Stimulated activated CD4-positive, alpha-beta T cell treated with anti-CD3 and anti-CD28 coated beads, Interleukin-4, amount 100 ng/mL, for 4 hours (primary cell): ENCODE results near the gene CHP1.
"Not testable (repeated sequence)": the region's sequence is repeated elsewhere in the genome, so short reads cannot be mapped to it uniquely, and the experiment has no call there.

Experiments used
- DNase-seq, 2 experiments: peaks; one replicate each; pipeline ENCODE4 v3.0.0-alpha.2; 2020

The CHP1 gene

DNA sequence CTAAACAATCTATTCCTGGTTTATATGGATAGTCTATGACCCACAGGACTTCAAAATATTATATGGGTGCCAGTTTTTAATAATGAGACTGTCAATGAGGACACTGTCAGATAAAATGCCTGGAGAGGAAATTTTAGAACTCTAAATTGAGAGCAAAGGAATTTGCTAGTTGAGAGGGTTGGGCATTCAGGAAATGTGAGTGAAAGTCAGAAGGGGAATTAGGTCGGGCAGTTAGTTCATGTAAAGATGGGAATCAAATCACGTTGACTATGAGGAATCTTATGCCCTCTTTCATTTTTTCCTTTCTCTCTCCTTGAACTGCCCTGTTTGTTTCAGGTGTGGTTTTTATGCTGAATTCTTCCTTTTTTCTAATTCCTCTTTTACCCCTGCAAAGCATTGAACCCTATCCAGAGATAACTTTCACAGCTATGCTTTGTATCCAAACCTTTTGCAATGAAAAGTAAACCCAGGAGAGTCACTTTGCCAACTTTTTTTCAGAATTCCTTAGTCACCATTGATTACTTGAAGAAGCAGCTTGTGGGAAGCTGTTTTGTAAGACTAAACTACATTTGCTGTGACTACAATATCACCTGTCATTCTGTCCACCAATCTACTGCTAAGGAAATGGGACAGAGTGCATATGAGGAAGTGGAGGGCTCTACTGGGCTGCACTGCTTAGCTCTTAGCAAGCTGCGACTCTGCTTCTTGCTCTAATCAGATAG lies 27.8 kb downstream of the CHP1 start:
- no peak for DNase-seq

- no peak for DNase-seq
These were observed 28.6 kb downstream of the CHP1 start for GRCh38 chr15:41259546-41260189.

DNA sequence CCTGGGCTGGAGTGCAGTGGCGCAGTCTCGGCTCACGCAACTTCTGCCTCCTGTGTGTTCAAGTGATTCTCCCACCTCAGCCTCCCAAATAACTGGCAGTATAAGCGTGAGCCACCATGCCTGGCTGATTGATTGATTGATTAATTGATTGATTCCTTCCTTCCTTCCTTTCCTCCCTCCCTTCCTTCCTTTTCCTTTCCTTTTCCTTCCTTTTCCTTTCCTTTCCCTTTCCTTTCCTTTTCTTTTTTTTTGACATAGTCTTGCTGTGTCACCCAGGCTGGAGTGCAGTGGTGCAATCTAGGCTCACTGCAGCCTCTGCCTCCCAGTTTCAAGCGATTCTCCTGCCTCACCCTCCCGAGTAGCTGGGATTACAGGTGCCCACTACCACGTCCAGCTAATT lies 29.9 kb downstream of the CHP1 start:
- not testable (repeated sequence) for DNase-seq

GRCh38 chr15:41262571-41262970 lies 31.5 kb downstream of the CHP1 start:
- no peak for DNase-seq

DNA sequence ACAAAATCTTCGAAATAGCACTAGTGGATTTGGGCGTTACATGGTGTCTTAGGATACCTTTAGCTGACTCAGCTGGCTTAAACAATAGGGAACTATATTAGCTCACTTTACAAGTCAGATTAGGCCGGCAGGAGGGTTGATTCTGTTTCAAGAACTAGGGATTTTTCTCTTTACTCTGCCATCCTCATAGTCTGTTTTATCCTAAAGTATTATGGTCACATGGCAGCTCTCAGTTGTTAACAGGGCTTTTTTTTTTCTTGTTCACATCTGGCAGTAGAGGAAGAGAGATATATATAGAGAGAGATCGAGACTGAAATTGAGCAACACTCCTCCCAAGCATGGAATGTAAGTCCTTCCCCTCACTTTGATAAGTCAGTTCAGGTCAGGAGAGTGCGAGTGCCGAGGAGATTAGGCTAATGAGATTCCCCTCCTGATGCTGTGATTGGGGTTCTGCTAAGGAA lies 32.9 kb downstream of the CHP1 start:
- no peak for DNase-seq

DNA sequence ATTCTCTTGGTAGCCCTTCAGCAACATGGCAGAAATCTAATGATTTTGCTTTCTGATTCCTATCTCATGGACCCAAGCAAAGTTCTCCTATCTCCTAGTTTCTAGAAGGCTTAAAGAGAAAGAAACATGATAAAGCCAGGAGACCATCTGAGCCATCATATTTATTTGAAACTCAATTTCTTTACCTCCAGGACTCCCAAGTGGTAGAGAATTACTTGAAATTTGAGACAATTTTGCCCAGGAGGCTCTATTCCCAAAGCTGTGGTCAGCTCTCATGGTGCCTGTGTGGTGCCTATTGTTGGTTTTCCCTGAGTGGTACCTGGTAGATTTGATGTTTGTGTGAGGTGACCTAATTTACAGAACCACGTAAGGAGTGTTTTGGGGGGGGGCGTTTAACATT lies 38.8 kb downstream of the CHP1 start:
- DNase-seq, result no peak

DNA sequence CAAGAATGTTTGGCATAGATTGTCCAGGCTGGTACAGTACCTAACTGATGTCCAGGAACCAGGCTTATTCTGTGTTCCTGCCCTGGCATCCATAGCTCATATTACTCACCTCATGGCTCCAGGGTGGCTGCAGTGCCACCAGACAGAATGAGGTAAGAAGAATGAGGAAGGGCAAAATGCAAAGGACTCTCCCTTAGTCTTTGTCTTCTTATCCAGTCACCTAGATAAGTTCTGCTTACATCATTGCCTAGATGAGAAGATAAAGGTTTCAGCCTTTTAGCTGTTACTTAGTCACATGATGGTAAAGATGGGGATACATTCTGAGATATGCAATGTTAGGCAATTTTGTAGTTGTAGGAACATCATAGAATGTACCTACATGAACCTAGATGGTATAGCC lies 45.8 kb downstream of the CHP1 start:
- no peak for DNase-seq

DNA sequence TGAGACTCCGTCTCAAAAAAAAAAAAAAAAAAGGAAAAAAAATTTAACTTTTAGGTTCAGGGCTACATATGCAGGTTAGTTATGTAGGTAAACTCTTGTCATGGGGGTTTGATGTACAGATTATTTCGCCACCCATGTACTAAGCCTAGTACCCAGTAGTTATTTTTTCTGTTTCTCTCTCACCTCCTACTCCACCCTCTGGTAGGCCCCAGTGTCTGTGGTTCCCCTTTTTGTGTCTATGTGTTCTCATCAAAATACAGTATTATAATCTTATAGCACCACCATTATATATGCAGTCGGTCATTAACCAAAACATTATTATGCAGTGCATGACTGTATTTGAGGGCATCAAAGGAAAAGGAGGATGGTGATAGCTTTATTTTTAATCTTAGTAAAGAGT lies 47.3 kb downstream of the CHP1 start:
- no peak for DNase-seq

DNA sequence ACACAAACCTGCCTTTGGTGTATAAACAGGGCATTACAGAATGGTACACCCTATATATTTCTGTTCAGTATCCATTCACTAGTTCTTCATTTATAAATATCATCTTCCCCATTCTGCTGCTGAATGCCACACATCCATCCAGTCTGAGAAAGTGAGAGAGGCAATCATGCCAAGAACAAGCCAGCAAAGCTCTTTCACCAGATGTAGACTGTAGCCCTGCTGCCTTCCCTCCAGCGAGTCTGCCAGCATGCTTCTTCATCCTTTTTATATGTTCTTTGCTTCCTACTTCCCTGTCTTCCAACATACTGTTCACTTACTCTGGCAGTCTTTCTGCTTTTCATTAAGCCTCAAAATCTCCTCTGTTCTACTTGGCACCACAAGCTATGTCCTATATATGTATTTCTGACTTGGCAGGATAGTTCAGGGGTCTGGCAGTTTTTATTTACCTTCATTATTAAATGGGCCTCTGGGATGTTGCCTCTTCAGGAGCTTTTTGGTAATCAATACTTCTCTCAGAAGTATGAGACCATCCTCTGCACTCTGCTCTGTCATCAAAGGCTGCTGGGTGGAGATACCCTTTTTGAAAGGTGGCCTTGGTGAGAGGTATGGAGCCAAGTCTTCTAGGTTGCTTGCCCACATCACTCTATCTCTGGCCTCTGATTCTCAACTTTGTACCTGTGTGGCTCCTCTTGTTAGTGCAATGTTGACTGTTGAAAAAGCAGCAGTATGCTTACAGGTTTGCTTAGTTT lies 48.6 kb downstream of the CHP1 start:
- DNase-seq, result no peak

DNA sequence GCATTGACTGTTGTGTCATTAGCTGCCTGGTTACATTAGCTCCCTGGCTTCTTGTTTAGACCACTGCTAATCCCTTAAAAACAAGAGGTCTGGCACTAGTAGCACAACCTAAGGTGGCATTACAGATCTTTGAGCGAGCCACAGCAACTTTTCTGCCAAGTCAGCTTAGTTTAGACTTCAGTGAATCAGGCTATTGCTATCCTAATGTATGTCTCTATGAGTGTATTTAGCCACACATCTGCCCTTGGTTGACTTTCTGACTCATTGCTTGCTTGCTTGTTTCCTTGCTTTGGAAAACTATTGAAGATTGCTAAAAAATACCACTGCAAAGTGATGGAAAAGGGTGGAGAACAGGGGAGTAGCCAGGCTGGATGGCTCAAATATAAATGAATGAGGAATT lies 50.2 kb downstream of the CHP1 start:
- no peak for DNase-seq

GRCh38 chr15:41282436-41282835 lies 51.4 kb downstream of the CHP1 start:
- DNase-seq, result not testable (repeated sequence)

GRCh38 chr15:41282980-41283652 lies 52.0 kb downstream of the CHP1 start:
- not testable (repeated sequence) for DNase-seq

- DNase-seq, result peak; percentile 97
These were observed 52.8 kb downstream of the CHP1 start for GRCh38 chr15:41283653-41284426.

DNA sequence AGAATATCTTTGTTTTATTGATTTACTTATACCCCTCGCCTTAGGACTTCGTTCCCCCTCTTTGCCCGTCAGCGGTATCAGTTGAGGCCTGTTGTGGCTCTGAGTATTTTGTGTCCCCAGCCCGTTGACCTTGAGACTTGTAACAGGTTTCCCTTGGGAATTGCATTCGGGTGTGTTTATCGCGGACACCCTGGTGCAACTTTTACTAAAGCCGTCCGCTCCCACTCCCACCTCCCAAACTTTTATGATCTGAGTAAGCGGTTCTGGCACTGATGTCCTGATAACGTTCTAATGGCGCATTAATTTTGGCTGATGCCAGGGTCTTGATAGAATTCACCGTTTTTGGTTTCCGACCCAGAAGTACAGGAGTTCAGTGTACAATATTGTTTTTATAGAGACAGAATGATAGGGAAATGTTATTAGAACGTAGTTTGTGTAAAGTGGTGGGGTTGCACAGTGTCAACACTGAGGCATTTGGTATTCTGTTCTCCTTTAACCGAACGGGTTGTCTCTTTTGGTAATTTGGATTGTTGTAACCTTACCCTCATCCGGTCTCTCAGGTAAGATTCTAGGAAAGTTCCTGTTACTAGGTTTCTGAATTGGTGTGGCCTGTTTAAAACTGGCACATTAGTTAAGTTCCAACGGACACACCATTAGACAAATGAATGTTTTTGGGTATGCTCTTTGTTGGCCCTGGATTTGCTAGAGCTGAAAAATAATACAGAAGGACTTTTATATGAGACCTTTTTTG lies 53.5 kb downstream of the CHP1 start:
- no peak for DNase-seq

GRCh38 chr15:41285285-41285684 lies 54.2 kb downstream of the CHP1 start:
- DNase-seq, result no peak

DNA sequence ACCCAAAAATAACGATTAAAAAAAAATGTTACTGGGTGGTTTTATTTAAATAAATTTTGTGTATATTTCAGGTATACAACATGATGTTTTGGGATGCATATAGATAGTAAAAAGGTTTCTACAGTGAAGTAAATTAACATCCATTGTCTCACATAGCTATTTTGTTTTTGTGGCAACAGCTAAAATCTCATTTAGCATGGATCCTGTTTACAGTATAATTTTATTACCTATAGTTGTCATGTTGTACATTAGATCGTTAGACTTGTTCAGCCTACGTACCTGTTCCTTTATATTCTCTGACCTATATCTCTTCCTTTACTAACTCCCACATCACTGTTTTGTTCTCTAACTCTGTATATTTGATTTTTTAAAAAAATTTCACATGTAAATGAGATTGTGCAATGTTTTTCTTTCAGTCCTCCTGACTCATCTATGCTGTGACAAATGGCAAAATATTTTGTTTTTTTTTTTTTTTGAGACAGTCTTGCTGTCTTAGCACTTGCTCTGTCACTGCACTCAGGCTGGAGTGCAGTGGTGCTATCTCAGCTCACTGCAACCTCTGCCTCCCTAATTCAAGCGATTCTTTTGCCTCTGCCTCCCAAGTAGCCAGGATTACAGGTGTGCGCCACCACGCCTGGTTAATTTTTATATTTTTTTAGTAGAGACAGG lies 55.7 kb downstream of the CHP1 start:
- no peak for DNase-seq

DNA sequence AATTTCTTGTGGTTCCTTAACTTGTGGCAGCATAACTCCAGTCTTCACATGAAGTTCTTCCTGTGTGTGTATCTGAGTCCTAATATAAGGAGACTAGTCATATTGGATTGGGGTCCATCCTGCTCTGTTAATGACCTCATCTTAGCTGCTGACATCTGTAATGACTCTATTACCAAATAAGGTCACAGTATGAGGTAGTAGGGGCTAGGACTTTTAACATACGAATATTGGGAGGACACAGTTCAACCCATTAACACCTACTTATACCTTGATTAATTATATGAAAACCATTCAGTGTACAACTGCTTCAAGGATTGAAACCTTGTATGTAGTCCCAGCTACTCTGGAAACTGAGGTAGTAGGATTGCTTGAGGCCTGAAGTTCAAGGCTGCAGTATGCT lies 57.4 kb downstream of the CHP1 start:
- no peak for DNase-seq

DNA sequence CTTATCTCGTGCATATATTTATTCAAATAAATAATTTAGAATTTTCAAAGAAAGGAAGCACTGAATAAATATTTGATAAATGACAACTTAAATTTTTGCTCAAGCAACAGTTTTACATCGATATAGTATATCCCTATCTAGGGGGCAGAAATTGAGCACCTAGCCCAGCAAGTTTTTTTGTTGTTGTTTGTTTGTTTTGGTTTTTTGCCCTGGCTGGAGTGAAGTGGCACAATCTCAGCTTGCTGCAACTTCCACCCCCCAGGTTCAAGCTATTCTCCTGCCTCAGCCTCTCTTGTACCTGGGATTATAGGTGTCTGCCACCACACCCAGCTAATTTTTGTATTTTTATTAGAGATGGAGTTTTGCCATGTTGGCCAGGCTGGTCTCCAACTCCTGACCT lies 58.9 kb downstream of the CHP1 start:
- no peak for DNase-seq

GRCh38 chr15:41291065-41291631 lies 60.1 kb downstream of the CHP1 start:
- DNase-seq, result no peak

GRCh38 chr15:41292521-41292920 lies 61.5 kb downstream of the CHP1 start:
- DNase-seq, result no peak

DNA sequence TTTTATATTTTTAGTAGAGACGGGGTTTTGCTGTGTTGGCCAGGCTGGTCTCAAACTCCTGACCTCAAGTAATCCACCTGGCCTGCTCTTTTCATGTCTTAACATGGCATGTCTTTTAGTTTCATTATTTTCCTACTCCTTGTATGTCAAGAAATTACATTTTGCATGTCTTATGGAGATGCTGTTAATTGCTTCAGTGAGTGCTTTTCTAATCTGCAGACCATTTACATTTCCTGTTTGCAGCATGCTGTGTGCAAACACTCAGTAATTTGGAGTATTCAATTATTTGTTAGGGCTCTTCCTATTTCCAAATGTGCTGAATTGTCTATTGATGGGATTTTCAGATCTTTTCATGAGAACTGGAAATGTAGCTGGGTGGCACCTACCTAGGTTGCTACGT lies 70.1 kb downstream of the CHP1 start:
- not testable (repeated sequence) for DNase-seq
